ENCODE results near the gene CDKL1.
"Not testable (repeated sequence)": the region's sequence is repeated elsewhere in the genome, so short reads cannot be mapped to it uniquely, and the experiment has no call there.

The CDKL1 gene

DNA sequence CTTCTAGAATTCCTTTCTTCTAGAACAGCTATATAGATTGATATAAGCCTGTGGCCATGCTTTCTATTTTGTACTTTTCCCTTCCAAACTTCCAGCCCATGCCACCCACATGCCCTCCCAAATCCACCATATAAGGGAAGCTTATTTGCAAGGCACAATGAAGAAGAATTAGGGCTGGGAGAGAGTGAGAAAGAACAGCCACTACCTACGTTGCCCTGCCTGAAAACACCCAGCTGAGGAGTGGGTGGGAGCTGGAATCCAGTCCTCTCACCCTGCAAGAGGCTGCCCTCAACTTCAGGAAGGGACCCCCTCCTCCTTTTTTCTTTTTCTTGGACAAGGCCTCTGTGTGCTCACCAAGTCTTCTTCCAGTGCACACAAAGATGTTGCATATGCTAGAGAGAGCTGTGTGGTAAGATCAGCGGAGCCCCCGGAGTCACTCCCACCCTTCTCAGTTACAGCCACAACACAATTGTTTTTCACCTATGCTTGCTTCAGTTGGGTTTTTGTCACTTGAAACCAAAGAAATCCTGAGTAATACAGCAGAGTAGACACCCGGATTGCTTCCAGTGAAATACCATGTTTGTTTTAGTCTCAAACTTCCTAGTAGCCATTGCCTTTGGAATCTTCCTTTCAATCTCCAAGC, 38.8 kb downstream of the CDKL1 start:
- no peak overlapping the region for H3K4me3 ChIP-seq (ENCODE audit: low read depth, low read length)
- TF ChIP-seq CTCF (IDR thresholded peaks at IDR 0.05; ENCODE audit: low read depth, low read length, missing control alignments), result no peak
- no peak for DNase-seq (ENCODE audit: low read depth)

DNA sequence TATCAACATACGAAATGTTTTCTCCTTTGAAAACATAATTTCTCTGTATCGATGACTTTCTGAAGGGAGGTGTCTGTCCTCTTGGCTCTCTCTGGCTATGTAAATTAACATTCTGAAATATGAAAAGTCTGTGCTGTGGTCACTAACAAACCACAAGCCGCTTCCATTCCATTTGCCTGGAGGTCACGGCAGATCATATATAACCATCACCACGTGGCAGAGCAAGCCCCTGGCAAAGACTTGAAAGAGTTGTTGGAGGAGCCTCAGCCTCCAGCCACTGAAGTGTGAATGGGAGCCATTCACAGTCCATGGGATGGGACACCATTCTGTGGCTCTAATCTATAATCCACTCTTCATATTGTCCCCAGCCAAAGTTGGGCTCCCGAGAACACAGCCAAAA, 39.6 kb downstream of the CDKL1 start:
- H3K4me3 ChIP-seq (ENCODE audit: low read depth, low read length), result no peak overlapping the region
- TF ChIP-seq CTCF (IDR thresholded peaks at IDR 0.05; ENCODE audit: low read depth, low read length, missing control alignments), result no peak
- no peak for DNase-seq (ENCODE audit: low read depth)

- DNase-seq (ENCODE audit: low read depth), result not testable (repeated sequence)
These were observed 40.4 kb downstream of the CDKL1 start for GRCh38 chr14:50356283-50356682.

DNA sequence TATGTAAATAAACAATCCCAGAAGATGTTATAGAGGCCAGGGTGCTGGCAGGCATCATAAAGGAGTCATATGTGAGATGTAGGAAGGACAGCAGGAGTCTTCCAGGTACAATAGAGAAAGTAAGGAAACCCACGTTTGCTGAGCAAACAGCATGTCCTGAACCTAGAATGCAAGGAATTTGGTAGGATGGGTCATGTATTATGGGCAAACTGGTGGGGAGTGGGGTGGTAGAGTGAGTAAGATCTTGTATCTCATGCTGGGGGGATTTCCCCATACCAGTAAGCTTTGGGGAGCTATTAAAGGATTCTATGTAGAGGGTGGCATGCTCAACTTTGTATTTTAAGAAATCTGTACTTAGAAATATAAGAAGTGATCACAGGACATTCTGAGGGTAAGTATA, 41.0 kb downstream of the CDKL1 start:
- TF ChIP-seq CTCF (IDR thresholded peaks at IDR 0.05; ENCODE audit: low read depth, low read length, missing control alignments), result no peak
- no peak for DNase-seq (ENCODE audit: low read depth)
- no peak overlapping the region for H3K4me3 ChIP-seq (ENCODE audit: low read depth, low read length)

More at GRCh38 chr14:50356283-50356682, 40.4 kb downstream of the CDKL1 start:
- not testable (repeated sequence) for H3K4me3 ChIP-seq (ENCODE audit: low read depth, low read length)

GRCh38 chr14:50354527-50354926, 42.2 kb downstream of the CDKL1 start:
- TF ChIP-seq CTCF (IDR thresholded peaks at IDR 0.05; ENCODE audit: low read depth, low read length, missing control alignments), result no peak
- no peak overlapping the region for H3K4me3 ChIP-seq (ENCODE audit: low read depth, low read length)
- no peak for DNase-seq (ENCODE audit: low read depth)

GRCh38 chr14:50353126-50353525, 43.6 kb downstream of the CDKL1 start:
- no peak overlapping the region for H3K4me3 ChIP-seq (ENCODE audit: low read depth, low read length)
- DNase-seq (ENCODE audit: low read depth), result no peak
- TF ChIP-seq CTCF (IDR thresholded peaks at IDR 0.05; ENCODE audit: low read depth, low read length, missing control alignments), result no peak

- DNase-seq (ENCODE audit: low read depth), result no peak
- H3K4me3 ChIP-seq (ENCODE audit: low read depth, low read length), result no peak overlapping the region
- TF ChIP-seq CTCF (IDR thresholded peaks at IDR 0.05; ENCODE audit: low read depth, low read length, missing control alignments), result no peak
These were observed 44.1 kb downstream of the CDKL1 start for GRCh38 chr14:50352584-50352983.

Data from GM12864 (cell line).